GM23248 (cell line): ENCODE measurements around the gene MPPED2.

Experiments used
- EZH2 ChIP-seq: fragments of 200-600 bp; sonication (generic); IDR thresholded peaks from 2 replicates; pipeline ENCODE4 v1.6.1; 2018; ENCODE audit warnings: antibody characterized with exemption, mild to moderate bottlenecking; ENCODE audit not compliant: insufficient read depth, poor library complexity, severe bottlenecking
- EZH2phosphoT487 ChIP-seq: fragments of 200-600 bp; sonication (generic); IDR thresholded peaks from 2 replicates; pipeline ENCODE4 v1.6.1; 2018; ENCODE audit warnings: antibody characterized with exemption, moderate library complexity, mild to moderate bottlenecking, low read depth; ENCODE audit not compliant: insufficient read depth

- TF ChIP-seq EZH2 (no peak), EZH2phosphoT487 (no peak)
Measured at GRCh38 chr11:30580573-30580972, 5.6 kb downstream of the MPPED2 start.
